ENCODE data around the gene IL6ST.

DNA sequence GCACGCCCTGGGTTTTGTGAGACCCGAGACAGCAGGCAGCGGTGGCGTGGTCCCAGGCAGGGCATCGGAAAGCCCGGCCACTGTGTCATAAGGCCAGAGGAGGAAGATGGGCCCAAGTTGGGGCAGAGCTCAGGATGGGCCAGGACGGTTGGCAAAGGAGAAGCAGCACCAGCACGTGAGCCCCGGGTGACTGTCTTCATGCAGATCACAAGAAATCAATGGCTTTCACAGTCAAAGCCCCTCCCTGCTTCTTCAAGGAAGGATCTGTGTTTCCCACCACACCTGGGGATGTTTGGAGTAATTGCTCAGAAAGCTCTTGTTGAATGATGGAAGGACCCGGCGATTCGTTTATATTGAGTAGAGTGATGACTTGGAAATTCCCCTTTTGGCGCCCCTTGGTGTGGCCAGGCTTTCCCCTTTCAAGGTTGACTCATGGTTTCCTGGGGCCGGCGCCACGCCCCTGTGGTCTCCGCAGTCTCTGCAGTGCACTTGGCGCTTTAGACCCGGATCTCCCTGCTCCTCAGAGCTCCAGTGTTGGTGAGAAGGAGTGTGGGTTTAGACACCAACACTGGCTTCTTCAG lies 91.6 kb downstream of the IL6ST start:
- TF ChIP-seq POLR2A (IDR thresholded peaks at IDR 0.05; ENCODE audit: low read depth, low read length), result no peak
- no peak for TF ChIP-seq SPI1 (IDR thresholded peaks at IDR 0.05; ENCODE audit: low read depth, low read length)
- TF ChIP-seq TAF1 (IDR thresholded peaks at IDR 0.05; ENCODE audit: low read depth, low read length), result no peak

Measured in GM12891 (cell line).